Neural progenitor cell (in vitro differentiated cells): ENCODE results near the gene EIF3M. TPM values are rescaled to one million over a fixed set of nuclear protein-coding genes. Genes with fewer than 3 reads are reported as not detected.
A peak's percentile ranks its signal among the peaks of the same experiment; 100 is the strongest.

Experiments
- DNase-seq: peaks from one replicate; pipeline ENCODE4 v3.0.0-alpha.2; 2016; ENCODE audit warnings: low spot score
- H2AFZ ChIP-seq: fragments of 200-600 bp; sonication (generic); replicated peaks from 2 replicates; pipeline ENCODE4 v1.6.1; 2016; ENCODE audit warnings: antibody characterized with exemption
- H3F3A ChIP-seq: fragments of 200-600 bp; sonication (generic); 2 replicates; pipeline ENCODE4 v1.6.1; 2016; ENCODE audit warnings: antibody characterized with exemption, low read depth
- H3K27ac ChIP-seq: fragments of 200-600 bp; sonication (generic); 2 replicates; pipeline ENCODE4 v1.5.1; 2016; ENCODE audit warnings: mild to moderate bottlenecking
- H3K27me3 ChIP-seq: fragments of 200-600 bp; sonication (generic); 2 replicates; pipeline ENCODE4 v1.6.1; 2016; ENCODE audit warnings: mild to moderate bottlenecking, moderate library complexity
- H3K36me3 ChIP-seq: fragments of 200-600 bp; sonication (generic); 2 replicates; pipeline ENCODE4 v1.5.1; 2016
- H3K4me1 ChIP-seq: fragments of 200-600 bp; sonication (generic); 2 replicates; pipeline ENCODE4 v1.6.1; 2016; ENCODE audit warnings: mixed run types
- H3K4me2 ChIP-seq: fragments of 200-600 bp; sonication (generic); 2 replicates; pipeline ENCODE4 v1.6.1; 2016
- H3K4me3 ChIP-seq: fragments of 200-600 bp; sonication (generic); 2 replicates; pipeline ENCODE4 v1.5.1; 2016
- H3K79me2 ChIP-seq: fragments of 200-600 bp; sonication (generic); 2 replicates; pipeline ENCODE4 v1.6.1; 2016; ENCODE audit warnings: low read depth
- H3K9ac ChIP-seq: fragments of 200-600 bp; sonication (generic); 2 replicates; pipeline ENCODE4 v1.6.1; 2016
- H3K9me3 ChIP-seq: fragments of 200-600 bp; sonication (generic); 2 replicates; pipeline ENCODE4 v1.5.1; 2016; ENCODE audit warnings: low read depth
- H4K20me1 ChIP-seq: fragments of 200-600 bp; sonication (generic); 2 replicates; pipeline ENCODE4 v1.6.1; 2016; ENCODE audit warnings: low read depth
- H3K27ac Mint-ChIP-seq: 3 replicates; pipeline ENCODE4 v1.8.0; 2021; ENCODE audit warnings: mixed read lengths
- H3K27me3 Mint-ChIP-seq: 2 replicates; pipeline ENCODE4 v1.8.0; 2022; ENCODE audit warnings: low read depth, mild to moderate bottlenecking, inconsistent platforms, moderate library complexity, mixed read lengths; ENCODE audit not compliant: insufficient read depth
- H3K36me3 Mint-ChIP-seq: 3 replicates; pipeline ENCODE4 v1.8.0; 2021; ENCODE audit warnings: mixed read lengths
- H3K4me1 Mint-ChIP-seq: 3 replicates; pipeline ENCODE4 v1.8.0; 2021; ENCODE audit warnings: mixed read lengths
- H3K4me3 Mint-ChIP-seq: 3 replicates; pipeline ENCODE4 v1.8.0; 2021; ENCODE audit warnings: mild to moderate bottlenecking, moderate library complexity, mixed read lengths
- H3K9me3 Mint-ChIP-seq: 3 replicates; pipeline ENCODE4 v1.8.0; 2020; ENCODE audit warnings: mixed read lengths
- CTCF ChIP-seq: fragments of 200-600 bp; sonication (generic); IDR thresholded peaks from 2 replicates; pipeline ENCODE4 v1.5.1; 2017; ENCODE audit warnings: antibody characterized with exemption, mild to moderate bottlenecking
- EZH2 ChIP-seq: fragments of 200-600 bp; sonication (generic); IDR thresholded peaks from 2 replicates; pipeline ENCODE4 v1.6.1; 2017; ENCODE audit warnings: antibody characterized with exemption, mild to moderate bottlenecking, moderate library complexity
- EZH2phosphoT487 ChIP-seq: fragments of 200-600 bp; sonication (generic); IDR thresholded peaks from 2 replicates; pipeline ENCODE4 v1.6.1; 2017; ENCODE audit warnings: antibody characterized with exemption
- total RNA-seq: library from RNA; depleted of rRNA; stranded (reverse); fragments of >200 nt; gene quantifications from 2 replicates; pipeline ENCODE4 v1.2.3, GENCODE V29; 2015; ENCODE audit warnings: low replicate concordance

Gene EIF3M
- total RNA-seq, 1 donor from 2014 or later = 1,051 TPM

GRCh38 chr11:32613500-32614151, 30.0 kb downstream of the EIF3M start:
- Mint-ChIP-seq H3K4me1 (peaks cover 4% of the 10 kb centered on the region), H3K27ac (no peak overlapping the region), H3K36me3 (peaks cover 10% of the 10 kb centered on the region), H3K27me3 (peaks cover 3% of the 10 kb centered on the region), H3K4me3 (no peak overlapping the region), H3K9me3 (peaks cover 10% of the 10 kb centered on the region)
- Histone ChIP-seq H3K27ac (no peak overlapping the region), H3F3A (no peaks in the 10 kb centered on the region), H3K4me2 (no peak overlapping the region), H4K20me1 (no peaks in the 10 kb centered on the region), H3K36me3 (no peaks in the 10 kb centered on the region), H2AFZ (no peak overlapping the region), H3K79me2 (no peaks in the 10 kb centered on the region), H3K9ac (no peak overlapping the region), H3K4me1 (no peaks in the 10 kb centered on the region), H3K9me3 (no peaks in the 10 kb centered on the region), H3K27me3 (no peaks in the 10 kb centered on the region), H3K4me3 (no peak overlapping the region)
- TF ChIP-seq CTCF (no peak), EZH2 (no peak), EZH2phosphoT487 (no peak)
- DNase-seq = no peak

DNA sequence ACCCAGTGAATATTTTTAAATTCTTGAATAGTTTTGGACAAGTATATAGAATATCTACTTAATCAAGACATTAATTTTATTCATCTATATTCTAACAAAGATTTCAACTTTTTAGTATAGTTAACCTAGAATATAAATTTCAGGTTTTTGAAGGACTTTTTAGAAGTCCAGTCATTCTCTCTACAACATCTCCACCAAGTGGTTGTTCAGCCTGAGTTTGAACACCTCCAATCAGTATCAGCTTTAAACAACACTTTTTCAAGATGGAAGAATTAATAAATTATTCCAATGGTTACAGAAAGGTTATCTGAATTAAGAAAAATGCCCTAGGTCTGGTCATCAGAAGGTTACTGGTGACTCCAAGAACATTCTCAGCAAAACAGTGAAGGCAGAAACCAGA, 31.8 kb downstream of the EIF3M start:
- H3K9me3 ChIP-seq = no peaks in the 10 kb centered on the region
- Mint-ChIP-seq H3K4me3 (no peak overlapping the region), H3K36me3 (no peaks in the 10 kb centered on the region), H3K4me1 (peaks cover 4% of the 10 kb centered on the region), H3K27me3 (peaks cover 3% of the 10 kb centered on the region), H3K9me3 (no peaks in the 10 kb centered on the region), H3K27ac (no peak overlapping the region)
- H2AFZ ChIP-seq = no peak overlapping the region
- TF ChIP-seq CTCF (peak; percentile 51), EZH2 (no peak)
- H3K4me2 ChIP-seq = no peak overlapping the region
- H3K27ac ChIP-seq = no peak overlapping the region
- no peaks in the 10 kb centered on the region for H4K20me1 ChIP-seq
- H3K9ac ChIP-seq = no peak overlapping the region
- no peaks in the 10 kb centered on the region for H3K27me3 ChIP-seq
- peak; percentile 6 for DNase-seq
- H3K4me3 ChIP-seq = no peak overlapping the region
- H3F3A ChIP-seq = no peaks in the 10 kb centered on the region
- H3K36me3 ChIP-seq = no peaks in the 10 kb centered on the region
- H3K4me1 ChIP-seq = no peaks in the 10 kb centered on the region
- H3K79me2 ChIP-seq = no peaks in the 10 kb centered on the region

GRCh38 chr11:32616903-32617302, 33.3 kb downstream of the EIF3M start:
- H3K27ac ChIP-seq = no peak overlapping the region
- Mint-ChIP-seq H3K4me3 (no peak overlapping the region), H3K27ac (no peak overlapping the region), H3K36me3 (no peaks in the 10 kb centered on the region), H3K9me3 (peaks cover 3% of the 10 kb centered on the region), H3K27me3 (peaks cover 3% of the 10 kb centered on the region), H3K4me1 (peaks cover 4% of the 10 kb centered on the region)
- H3K4me3 ChIP-seq = no peak overlapping the region
- no peak overlapping the region for H3K4me2 ChIP-seq
- no peaks in the 10 kb centered on the region for H3K9me3 ChIP-seq
- no peak for DNase-seq
- H4K20me1 ChIP-seq = no peaks in the 10 kb centered on the region
- H3K4me1 ChIP-seq = no peaks in the 10 kb centered on the region
- TF ChIP-seq CTCF (no peak), EZH2phosphoT487 (no peak), EZH2 (no peak)
- no peaks in the 10 kb centered on the region for H3K36me3 ChIP-seq
- H3K79me2 ChIP-seq = no peaks in the 10 kb centered on the region
- H3K9ac ChIP-seq = no peak overlapping the region
- H2AFZ ChIP-seq = no peak overlapping the region
- H3K27me3 ChIP-seq = no peaks in the 10 kb centered on the region
- H3F3A ChIP-seq = no peaks in the 10 kb centered on the region
